HG03571 (cell line): Measurements from ENCODE around the gene TEX54.
A peak's percentile ranks its signal among the peaks of the same experiment; 100 is the strongest.
"Not testable (repeated sequence)": the region's sequence is repeated elsewhere in the genome, so short reads cannot be mapped to it uniquely, and the experiment has no call there.

Experiments
- ATAC-seq: cut with Tn5 transposase; IDR thresholded peaks from one replicate; pipeline ENCODE4 v1.9.1; 2021; ENCODE audit not compliant: unreplicated experiment

Gene TEX54

GRCh38 chr11:62855571-62856332 lies 23.1 kb upstream of the TEX54 start:
- ATAC-seq = peak; percentile 81

DNA sequence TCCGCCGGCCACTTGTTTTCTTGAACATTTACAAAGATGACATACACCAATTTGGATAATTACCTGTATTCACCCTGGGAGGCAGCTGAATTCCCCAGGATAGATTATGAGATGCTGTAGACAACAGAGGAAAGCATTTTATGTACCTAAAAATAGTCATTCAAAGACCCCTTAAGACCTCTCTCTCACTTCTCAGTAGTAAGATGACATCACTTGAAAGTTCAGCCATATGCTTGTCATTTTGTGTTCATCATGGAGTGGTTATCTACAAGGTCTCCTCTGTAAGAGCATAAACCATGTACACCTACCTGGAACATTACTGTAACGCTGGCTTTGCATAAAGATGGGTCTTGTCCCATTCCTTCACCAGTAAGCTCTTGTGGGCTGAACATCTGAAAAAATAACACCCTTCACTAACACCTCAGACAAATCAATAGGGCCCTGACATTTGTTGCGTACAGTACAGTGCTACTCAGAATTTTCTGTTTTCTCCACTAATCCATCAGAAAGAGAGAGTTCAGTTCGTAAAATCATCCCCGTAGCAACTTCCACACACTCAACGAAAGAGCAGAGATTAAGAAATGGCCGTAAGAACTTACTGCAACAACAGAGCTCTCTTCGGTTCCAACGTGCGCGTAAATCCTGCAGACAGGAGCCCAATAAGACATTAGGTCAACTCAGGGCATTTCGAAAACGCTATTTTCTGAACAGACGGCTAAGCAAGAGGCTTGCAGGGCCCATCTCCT lies 22.4 kb upstream of the TEX54 start:
- ATAC-seq = no peak

DNA sequence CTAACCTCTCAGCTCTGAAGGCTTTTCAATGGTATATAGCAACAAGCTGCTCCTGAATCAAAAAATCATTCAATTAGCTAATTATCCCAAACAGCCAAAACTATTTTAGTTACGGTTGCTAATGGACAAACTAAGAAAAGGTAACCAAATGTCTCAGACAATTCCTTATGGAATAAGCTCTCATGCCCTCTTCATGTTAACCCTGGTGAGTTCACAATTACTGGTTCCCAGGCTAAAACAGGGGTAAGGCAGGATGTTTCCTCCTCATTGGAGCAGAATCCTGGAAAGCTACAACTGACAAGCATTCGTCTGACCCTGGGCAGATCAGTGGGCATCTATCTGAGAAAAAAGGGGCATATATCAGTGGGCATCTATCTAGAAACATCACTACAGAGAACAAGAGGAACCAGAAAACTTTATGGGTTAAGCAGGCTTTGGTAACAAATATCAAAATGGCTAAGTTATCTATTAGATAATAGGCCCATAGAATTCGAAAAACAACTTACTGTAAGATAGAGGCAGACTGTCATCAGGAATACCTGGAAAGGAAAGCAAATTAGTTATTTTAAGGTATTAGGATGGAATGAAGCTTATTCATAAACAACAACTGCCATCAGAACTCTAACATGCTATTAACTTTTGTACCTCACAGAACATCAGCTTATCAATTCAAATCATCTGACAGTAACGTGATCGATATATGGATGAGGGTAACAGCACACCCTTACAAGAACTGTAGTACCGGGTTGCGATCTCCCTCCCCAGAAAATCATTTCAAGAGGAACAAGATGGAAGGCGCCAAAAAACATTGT lies 21.6 kb upstream of the TEX54 start:
- ATAC-seq = no peak

DNA sequence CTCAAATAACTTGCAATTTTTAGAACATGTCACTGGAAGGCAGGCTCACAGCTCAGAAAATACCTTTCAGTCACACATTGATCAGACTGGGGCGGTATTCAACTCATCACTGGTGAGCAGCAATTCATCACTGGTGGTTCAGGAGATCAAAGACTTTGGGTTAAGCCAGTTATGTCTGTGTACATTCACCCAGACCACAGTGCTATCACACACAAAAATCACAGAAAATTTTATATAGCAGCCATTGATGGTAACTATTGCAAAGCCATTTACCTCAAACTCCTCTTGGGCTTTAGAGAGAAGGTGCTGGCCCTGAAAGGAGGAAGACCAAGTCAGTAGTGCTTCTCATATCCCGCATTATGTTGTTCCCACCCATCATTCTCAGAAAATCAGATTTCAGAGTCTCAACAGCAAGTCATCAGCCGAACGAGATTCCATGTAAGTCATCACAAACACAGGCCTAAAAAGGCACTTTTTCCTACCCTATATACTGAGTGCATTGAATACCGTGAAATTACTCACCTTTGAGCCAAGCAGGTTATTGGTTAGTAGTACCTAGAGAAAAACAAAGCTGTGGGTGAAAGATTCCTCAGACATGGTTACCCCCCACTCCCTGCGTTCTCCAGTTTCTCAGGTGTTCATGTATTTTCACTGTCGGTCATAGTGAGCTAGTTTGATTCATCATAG lies 20.8 kb upstream of the TEX54 start:
- no peak for ATAC-seq

DNA sequence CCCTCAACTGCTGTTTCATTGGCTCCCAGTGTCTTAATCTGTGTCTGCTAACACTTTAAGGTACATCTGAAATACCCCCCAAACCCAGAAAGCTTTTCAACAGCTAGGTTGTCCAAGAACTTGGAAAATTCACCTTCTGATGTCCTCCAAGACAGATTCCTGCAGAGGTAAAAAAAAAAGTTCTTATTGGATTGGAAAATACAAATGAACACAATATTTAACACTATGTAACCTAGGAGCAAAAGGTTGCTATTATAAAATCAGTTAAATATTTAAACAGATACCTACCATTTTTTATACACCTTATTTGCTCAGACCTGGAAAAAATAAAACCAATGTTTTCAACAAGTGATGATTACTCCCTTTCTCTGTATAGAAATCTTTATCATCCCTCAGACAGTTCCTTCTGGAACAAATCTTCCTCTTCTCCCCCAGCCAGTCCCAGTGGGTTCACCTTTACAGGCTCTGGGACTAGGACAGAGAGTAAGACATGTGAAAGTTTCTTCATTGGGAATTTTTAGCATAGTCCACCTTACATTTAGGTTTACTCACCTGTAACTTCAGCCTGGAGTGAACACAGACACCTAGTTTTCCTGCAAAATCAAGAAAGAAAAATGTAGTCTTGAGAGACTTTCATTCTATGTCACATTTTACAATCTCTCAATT lies 20.0 kb upstream of the TEX54 start:
- no peak for ATAC-seq

DNA sequence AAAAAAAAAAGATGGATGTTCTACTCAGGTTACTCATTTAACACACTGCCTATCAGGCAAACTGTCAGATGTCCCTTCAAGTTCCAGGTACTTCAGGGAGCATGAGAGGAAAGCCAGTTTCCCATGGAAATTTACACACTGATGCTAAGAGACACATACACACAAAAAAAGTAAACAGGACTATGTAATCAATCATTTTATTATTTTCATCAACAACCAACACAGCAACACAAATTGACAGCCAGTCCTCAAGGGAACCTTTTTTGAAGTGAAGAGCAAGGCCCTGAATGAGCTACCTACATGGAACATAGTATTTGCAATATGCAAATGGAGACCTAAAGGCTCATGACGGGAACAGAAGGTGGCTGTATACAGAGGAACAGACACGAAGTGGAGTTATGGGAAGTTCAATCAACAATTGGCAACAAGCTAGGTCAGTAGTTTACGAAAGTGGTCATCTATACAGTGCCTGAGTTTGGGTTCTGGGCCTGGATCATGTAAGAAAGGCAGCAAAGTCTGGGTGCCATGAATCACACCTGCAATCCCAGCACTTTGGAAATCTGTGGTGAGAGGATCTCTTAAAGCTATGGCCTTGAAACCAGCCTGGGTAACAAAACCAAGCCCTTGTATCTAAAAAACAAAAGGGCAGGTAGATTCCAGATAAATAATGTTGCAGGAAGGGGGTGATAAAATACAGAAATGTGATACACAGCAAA lies 19.3 kb upstream of the TEX54 start:
- ATAC-seq = no peak

DNA sequence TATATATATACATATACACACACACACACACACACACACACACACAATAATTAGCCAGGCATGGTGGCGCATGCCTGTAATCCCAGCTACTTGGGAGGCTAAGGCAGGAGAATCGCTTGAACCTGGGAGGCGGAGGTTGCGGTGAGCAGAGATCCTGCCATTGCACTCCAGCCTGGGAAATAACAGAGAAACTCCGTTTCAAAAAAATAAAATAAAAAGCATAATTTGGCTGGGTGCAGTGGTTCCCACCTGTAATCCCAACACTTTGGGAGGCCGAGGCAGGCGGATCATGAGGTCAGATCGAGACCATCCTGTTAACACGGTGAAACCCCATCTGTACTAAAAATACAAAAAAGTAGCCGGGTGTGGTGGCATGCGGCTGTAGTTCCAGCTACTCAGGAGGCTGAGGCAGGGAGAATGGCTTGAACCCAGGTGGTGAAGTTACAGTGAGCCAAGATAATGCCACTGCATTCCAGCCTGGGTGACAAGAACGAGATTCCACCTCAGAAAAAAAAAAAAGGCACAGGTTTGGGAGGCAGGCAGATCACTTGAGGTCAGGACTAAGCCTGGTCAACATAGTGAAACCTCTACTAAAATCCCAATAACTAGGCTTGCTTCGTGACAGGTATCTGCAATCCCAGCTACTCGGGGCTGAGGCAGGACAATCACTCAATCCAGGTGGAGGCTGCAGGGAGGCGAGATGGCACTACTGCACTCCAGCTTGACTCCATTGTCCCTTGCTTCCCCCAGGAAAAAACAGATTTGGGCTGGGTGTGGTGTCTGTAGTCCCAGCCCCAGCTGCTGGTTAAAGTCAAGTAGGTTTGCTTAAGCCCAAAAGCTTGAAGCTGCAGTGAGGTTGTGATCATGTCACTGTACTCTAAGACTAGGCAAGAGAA lies 18.5 kb upstream of the TEX54 start:
- ATAC-seq = no peak

DNA sequence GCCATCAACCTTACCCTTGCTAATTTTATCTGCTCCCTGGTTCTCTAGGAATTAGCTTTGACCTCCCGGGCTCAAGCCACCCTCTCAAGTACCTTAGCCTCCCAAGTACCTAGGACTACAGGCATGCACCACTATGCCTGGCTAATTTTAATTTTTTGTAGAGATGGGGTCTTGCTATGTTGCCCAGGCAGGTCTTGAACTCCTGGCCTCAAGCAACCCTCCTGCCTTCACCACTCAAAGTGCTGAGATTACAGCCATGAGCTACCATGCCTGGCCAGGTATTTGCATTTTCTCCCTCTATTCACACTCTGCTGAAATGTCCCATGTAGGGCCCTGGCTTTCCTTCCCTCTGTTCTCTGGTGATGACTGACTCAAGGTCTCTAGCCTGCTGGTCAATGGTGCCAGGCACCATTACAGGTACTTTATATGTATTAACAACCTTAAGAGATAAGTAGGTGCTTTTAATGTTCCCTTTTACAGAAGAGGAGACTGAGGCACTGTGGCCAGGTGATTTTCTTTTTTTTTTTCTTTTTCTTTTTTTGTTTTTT lies 15.2 kb upstream of the TEX54 start:
- no peak for ATAC-seq

- ATAC-seq = no peak
These were observed 13.5 kb upstream of the TEX54 start for GRCh38 chr11:62846177-62846576.

- no peak for ATAC-seq
These were observed 11.5 kb upstream of the TEX54 start for GRCh38 chr11:62844154-62844553.

GRCh38 chr11:62843466-62843865 lies 10.8 kb upstream of the TEX54 start:
- no peak for ATAC-seq

DNA sequence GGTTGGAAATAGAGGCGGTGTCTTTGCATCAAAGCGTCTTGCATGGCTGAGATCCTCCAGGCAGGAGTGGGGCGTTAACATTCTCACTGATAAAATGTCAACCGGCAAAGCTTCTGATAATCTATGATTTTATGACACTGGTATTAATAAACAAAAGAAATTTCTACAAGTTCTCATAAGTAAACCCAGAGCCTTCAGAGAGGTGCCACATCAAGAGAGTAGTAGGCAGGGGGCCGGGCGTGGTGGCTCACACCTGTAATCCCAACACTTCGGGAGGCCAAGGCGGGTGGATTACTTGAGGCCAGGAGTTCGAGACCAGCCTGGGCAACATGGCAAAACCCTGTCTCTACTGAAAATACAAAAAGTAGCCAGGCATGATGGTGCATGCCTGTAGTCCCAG lies 10.2 kb upstream of the TEX54 start:
- ATAC-seq = not testable (repeated sequence)

GRCh38 chr11:62842171-62842741 lies 9.6 kb upstream of the TEX54 start:
- no peak for ATAC-seq

- ATAC-seq = peak; percentile 50
These were observed 8.9 kb upstream of the TEX54 start for GRCh38 chr11:62841361-62842170.

GRCh38 chr11:62840721-62841360 lies 8.2 kb upstream of the TEX54 start:
- ATAC-seq = not testable (repeated sequence)

DNA sequence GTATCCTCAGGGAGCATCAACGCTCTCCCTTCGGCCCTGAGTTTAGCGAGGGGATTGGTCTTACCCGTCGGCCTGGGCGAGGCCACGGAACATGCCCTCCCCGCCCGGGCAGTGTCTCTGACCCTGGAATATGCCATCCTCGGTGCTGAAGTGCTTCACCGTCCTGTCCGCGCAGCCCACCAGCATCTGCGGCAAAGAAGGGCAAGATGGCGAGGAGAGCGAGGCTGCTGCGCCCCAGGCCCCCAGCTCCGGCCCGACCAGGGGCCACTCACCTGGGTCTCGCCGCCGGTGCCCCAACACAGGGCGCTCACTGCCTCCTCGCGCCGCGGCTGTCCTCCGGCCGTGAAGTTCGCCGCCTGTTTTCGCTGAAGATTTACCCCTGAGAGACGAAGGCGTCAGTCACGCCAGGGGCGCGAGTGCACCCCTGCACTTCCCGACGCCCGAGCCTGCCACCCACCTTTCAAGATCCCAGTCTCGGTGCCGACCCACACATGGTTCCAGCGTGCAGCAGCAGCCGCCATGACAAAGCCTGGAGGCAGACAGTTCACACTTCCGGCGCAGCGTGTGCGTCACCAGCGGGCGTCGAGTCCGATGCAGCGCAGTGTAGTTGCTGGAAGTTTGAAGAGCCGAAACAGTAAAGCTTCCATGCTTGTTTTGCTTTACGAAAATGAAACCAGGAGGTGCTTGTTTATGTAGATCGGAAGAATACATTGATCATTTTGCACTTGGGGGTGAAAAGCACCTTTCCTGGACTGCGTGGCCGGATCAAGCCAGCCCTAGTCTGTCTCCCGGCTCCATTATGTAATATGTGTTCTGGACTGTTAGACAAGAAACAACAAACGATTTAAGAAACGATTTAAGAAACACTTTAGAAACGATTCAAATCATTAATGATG lies 6.7 kb upstream of the TEX54 start, which contains the start of gene WDR74:
Gene WDR74, minus strand, starts transcription at position 541 of the 896 bp plus-strand sequence. Its CDS starts 20 bp downstream, at position 521.
- peak; percentile 47 for ATAC-seq
